ENCODE measurements around the gene GRHL1. TPM values are rescaled to one million over a fixed set of nuclear protein-coding genes. Genes with fewer than 3 reads are reported as not detected.

Gene GRHL1
- total and polyA plus RNA-seq, 2 of the 8 experiments (the other 6 are each of a cell fraction or from before 2014, with no cell fraction given): 1.3 to 3.6 TPM

DNA sequence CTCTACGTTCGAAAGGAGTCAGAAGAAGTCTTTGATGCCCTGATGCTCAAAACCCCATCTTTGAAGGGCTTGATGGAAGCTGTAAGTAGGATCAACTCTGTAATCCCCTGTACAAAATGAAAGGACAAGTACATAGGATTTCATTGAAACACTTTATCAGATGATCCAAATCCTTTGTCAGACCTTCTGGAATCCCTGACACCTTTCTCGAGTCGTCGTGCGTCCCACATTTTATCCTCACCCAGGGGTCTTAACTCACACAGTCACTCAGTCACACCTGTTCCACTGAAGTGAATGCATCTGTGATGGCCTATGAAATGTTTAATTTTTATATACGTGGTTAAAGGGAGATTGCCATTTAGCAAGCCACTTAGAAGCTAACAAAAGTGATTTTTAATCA, 44.8 kb downstream of the GRHL1 start:
- no peak overlapping the region for H2BK15ac ChIP-seq (ENCODE audit: low read length)
- ChIA-PET CTCF (ENCODE audit: partially characterized antibody) (interaction anchor here (1.2 to 4.3 kb wide), 4 partner anchors 11 to 195 kb away, joined by 3 to 46 read pairs (median 4); no protein-coding TSS in a partner anchor), POLR2A (ENCODE audit: partially characterized antibody) (no interaction called here)

More for the DNA sequence above, 44.8 kb downstream of the GRHL1 start:
- H4K5ac ChIP-seq (ENCODE audit: insufficient read length, low read depth, low read length): no peak overlapping the region
- no peaks in the 10 kb centered on the region for H3K79me2 ChIP-seq (ENCODE audit: control insufficient read depth in 1 of 2, insufficient read depth in 2 of 2, low read length in 2 of 2)
- H3K56ac ChIP-seq (replicated peaks; ENCODE audit: insufficient read length, low read depth, low read length): no peak overlapping the region
- H2BK5ac ChIP-seq (ENCODE audit: low read depth, low read length): no peak overlapping the region
- no peak overlapping the region for H3K4me2 ChIP-seq (ENCODE audit: insufficient read depth in 1 of 2, low read depth in 2 of 2, low read length in 2 of 2)
- H3K27ac ChIP-seq (ENCODE audit: low read depth, low read length): no peak overlapping the region
- H3K79me1 ChIP-seq (ENCODE audit: low read depth, low read length): no peaks in the 10 kb centered on the region
- H3K9ac ChIP-seq (replicated peaks in 1 of 4; ENCODE audit: extremely low read depth in 1 of 4, low read depth in 3 of 4, low read length in 3 of 4): no peak overlapping the region
- TF ChIP-seq TBP (IDR thresholded peaks at IDR 0.05; ENCODE audit: low read depth, low read length): no peak
- no peak for TF ChIP-seq SUZ12 (IDR thresholded peaks at IDR 0.05; ENCODE audit: low read length)
- TF ChIP-seq HDAC2 (IDR thresholded peaks at IDR 0.05; ENCODE audit: borderline replicate concordance in 1 of 2, low read depth in 2 of 2, low read length in 2 of 2): no peak
- no peak for TF ChIP-seq E2F6 (IDR thresholded peaks at IDR 0.05)
- TF ChIP-seq POU5F1 (IDR thresholded peaks at IDR 0.05; ENCODE audit: low read depth, low read length): no peak
- TF ChIP-seq KDM1A (IDR thresholded peaks at IDR 0.05; ENCODE audit: borderline replicate concordance, low read length): no peak
- no peak for TF ChIP-seq SAP30 (IDR thresholded peaks at IDR 0.05; ENCODE audit: insufficient read depth, insufficient replicate concordance, low read length)
- H4K91ac ChIP-seq (replicated peaks; ENCODE audit: insufficient read length, low read length): no peak overlapping the region
- H2BK20ac ChIP-seq (ENCODE audit: low read length): no peak overlapping the region
- no peak overlapping the region for H3K23ac ChIP-seq (ENCODE audit: insufficient read length)
- no peak for FAIRE-seq
- H4K8ac ChIP-seq (ENCODE audit: extremely low read depth, insufficient read depth, low read length): no peak overlapping the region
- peaks cover 0 to under 1% (median 0%) of the 10 kb centered on the region in 4 experiments; a peak in 1 of 7 replicates for H3K4me1 ChIP-seq (replicated peaks in 1 of 4; ENCODE audit: control insufficient read depth in 3 of 4, insufficient read depth in 4 of 4, low read length in 3 of 4)
- H3K23me2 ChIP-seq (ENCODE audit: low read depth, low read length): no peaks in the 10 kb centered on the region
- no peak overlapping the region for H3K4me3 ChIP-seq (ENCODE audit: extremely low read depth in 1 of 4, insufficient read depth in 2 of 4, low read depth in 3 of 4, low read length in 4 of 4)
- H3K9me3 ChIP-seq (ENCODE audit: insufficient read depth in 2 of 2, low read depth in 1 of 2, low read length in 1 of 2): no peaks in the 10 kb centered on the region
- no peak for DNase-seq (ENCODE audit: low read depth in 1 of 2, low spot score in 2 of 2)
- 88% methylated on average over 7 of the region's 7 CpGs; no CpG with 5 or more reads in 1 of the 2 experiments for WGBS, 2 experiments (ENCODE audit: extremely low coverage in 1 of 2, insufficient coverage in 1 of 2, insufficient read length in 1 of 2, insufficient replicate concordance in 2 of 2, low coverage in 1 of 2, low lambda C conversion rate in 2 of 2, missing lambda C conversion rate in 1 of 2)
- H2BK120ac ChIP-seq (replicated peaks; ENCODE audit: low read depth, low read length): no peak overlapping the region
- no peak overlapping the region for H3K4ac ChIP-seq (replicated peaks; ENCODE audit: insufficient read length, low read depth, low read length)
- no peak overlapping the region for H2BK12ac ChIP-seq (ENCODE audit: low read depth, low read length)
- H2AK5ac ChIP-seq (ENCODE audit: low read depth, low read length): no peak overlapping the region
- H3K18ac ChIP-seq (ENCODE audit: extremely low read depth, low read length): no peak overlapping the region
- no peaks in the 10 kb centered on the region for H3K36me3 ChIP-seq (ENCODE audit: control insufficient read depth in 2 of 4, insufficient read depth in 4 of 4, low read length in 3 of 4)
- no peak overlapping the region for H2AFZ ChIP-seq (ENCODE audit: low read length)
- no peak overlapping the region for H3K14ac ChIP-seq (ENCODE audit: insufficient read length)
- H3K27me3 ChIP-seq (replicated peaks in 1 of 4; ENCODE audit: control insufficient read depth in 3 of 4, extremely low read depth in 1 of 4, insufficient read depth in 3 of 4, low read length in 3 of 4): no peaks in the 10 kb centered on the region
- no peaks in the 10 kb centered on the region for H4K20me1 ChIP-seq (replicated peaks in 1 of 2; ENCODE audit: control insufficient read depth in 1 of 2, insufficient read depth in 2 of 2, low read length in 2 of 2)

Data from H1 (cell line).